GM12872 (cell line): Measurements from ENCODE around the gene ATP8B3.

Source experiments
- TF ChIP-seq, protein P1 (sequence below): IDR thresholded peaks from 3 replicates; pipeline ENCODE4 v1.5.1; 2011; ENCODE audit warnings: low read depth, mild to moderate bottlenecking, low read length, moderate library complexity; ENCODE audit not compliant: insufficient read depth

The ATP8B3 gene

DNA sequence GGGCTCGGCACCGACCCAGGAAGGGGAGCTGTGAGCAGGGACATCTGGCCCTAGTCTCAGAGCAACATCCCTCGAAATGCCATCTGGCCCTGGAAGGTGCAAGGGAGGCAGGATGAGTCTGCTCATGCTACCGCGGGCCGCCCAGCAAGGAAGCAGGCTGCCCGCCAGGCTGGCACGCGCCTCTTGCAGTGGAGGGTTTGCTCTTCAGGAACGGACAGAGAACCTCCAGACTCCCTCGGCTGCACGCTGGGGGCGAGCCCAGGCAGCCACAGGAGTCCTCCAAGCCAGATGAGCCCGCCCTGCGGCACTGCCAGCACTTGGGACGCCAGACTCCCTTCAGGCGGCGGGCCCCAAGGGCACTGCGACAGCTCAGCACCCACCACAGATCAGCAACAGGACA, 10.1 kb upstream of the ATP8B3 start:
- TF ChIP-seq, protein P1, sequence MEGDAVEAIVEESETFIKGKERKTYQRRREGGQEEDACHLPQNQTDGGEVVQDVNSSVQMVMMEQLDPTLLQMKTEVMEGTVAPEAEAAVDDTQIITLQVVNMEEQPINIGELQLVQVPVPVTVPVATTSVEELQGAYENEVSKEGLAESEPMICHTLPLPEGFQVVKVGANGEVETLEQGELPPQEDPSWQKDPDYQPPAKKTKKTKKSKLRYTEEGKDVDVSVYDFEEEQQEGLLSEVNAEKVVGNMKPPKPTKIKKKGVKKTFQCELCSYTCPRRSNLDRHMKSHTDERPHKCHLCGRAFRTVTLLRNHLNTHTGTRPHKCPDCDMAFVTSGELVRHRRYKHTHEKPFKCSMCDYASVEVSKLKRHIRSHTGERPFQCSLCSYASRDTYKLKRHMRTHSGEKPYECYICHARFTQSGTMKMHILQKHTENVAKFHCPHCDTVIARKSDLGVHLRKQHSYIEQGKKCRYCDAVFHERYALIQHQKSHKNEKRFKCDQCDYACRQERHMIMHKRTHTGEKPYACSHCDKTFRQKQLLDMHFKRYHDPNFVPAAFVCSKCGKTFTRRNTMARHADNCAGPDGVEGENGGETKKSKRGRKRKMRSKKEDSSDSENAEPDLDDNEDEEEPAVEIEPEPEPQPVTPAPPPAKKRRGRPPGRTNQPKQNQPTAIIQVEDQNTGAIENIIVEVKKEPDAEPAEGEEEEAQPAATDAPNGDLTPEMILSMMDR = no peak

DNA sequence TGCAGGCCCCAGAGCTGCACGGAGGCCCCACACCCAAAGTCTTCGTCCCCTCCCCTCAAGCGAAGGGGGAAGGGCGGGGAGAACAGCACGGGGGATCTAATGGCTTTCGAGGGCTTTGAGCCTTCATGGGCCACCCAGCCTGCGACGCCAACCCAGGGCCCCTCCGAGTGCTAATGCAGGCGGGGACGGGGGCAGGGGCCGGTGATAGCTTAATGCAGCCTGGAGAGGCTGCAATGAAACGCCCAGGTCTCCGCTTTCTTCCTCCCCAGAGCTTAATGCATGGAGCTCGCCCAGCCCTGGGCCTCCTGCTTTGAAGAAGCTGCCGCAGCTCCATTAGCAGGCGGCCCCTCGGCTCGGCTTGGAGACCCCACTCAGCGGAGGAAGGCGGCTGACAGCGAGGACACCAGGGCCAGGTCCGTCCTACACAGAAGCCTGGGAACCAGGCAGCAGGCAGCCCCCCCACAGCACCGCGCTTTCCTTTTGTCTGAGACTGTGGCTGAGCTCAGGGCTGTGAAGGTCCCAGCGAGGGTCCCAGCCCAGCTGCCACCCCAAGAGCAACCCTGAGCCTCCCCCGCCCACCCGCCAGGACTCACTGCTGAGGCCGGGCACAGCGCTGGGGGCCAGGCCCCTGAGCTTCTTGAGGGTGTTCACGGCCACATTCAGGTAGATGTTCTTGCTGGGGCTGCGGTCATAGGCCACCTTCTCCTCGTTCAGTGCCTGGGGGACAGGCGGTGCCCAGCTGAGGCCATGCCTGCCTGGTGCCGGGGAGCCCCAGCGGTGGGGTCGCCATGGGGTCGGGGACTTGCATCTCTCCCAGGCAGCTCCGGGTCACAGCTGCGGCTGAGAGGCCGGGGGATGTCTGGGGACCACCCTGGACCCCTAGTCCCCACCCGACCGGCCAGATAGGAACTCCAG, 7.5 kb upstream of the ATP8B3 start:
- TF ChIP-seq, protein P1 = no peak

DNA sequence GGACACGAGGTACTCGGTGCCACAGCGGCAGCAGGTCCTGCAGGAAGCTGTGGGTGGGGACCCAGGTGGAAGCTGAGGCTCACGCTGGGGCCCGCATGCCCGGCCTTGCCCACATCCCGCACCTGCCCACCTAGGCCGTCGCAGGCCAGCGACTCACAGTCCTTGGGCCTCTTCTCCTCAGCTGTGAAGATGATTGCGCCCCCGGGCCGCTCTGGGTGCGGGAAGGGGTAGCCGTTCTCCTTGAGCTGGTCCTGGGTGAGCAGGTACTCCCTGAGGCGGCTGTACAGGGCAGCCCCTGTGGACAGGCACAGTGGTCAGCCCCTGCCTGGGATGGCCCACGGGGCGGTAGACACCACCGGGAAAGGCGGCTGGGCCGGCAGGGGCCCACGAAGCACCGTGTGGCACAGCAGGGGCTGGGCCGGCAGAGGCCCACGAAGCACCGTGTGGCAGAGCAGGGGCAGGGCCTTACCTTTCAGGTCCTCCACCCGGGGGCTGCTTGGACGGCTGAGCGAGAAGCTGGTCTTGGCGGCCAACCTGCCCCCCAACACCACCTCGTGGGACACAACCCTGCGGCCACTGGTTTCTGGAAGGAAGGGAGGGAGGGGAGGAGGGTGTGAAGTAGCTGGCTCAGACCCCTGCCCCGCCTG, 6.6 kb upstream of the ATP8B3 start:
- TF ChIP-seq, protein P1 = no peak

DNA sequence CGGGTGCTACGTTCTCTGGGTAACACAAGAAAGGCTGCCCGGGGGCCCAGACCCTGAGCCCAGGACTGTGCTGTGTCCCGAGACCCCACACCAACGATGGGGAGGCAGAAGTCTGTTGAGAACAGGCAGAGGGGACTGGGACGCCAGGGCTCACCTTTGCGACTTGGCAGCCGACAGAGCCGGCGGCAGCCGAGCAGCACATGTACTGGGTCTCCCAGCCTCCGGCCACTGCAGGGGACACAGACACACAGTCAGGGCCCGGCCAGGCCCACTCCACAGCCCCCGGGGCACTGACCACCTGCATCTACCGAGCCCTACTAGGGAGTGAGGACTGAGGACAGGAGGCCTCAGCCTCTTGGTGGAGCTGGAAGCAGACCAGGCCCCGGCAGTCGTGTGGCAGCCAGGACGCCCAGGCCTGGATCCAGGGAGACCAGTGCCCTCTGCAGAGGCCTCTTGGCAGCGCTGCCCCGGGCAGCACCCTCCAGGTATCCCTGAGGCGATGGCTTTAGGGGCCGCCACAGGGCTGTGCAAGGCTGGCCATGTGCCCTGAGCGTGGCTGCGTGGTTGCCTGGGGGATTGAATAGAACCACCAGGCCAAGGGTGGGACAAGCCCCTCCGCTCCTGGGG, 5.6 kb upstream of the ATP8B3 start:
- TF ChIP-seq, protein P1 = no peak

DNA sequence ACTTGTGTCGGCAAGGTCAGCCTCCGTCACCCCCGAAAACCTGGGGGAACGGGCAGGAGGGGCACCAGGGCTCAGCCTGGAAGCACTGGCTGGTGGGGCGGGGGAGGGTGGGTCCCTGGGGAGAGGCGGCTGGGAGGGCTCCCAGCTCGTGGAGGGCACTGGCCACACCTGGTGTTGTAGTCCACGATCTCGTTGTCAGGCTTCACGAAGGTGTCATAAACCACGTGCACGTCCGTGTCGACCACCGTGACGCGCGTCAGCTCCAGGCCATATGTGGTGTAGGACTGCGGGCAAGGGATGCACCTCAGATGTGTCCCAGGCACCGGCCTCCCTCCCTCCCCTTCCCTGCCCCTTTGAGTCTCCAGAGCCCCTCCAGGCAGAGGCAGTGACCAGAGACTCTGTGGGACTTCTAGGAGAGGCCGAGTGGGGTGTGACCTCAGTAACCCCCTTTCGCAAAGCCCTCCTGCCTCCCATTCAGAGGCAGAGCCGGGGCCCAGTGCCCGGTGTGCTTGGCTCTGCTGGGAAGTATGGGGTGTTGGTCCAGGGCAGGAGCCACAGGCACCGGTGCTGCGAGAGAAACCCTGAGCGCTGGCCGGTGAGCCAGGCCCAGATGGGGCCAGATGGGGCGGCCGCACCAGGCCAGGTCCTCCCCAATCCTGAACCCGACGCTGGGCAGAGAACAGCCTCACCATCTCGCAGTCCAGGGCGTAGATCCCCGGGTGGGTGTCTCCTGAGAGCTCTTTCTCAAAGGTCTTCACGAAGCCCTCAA, 4.6 kb upstream of the ATP8B3 start:
- TF ChIP-seq, protein P1 = no peak

DNA sequence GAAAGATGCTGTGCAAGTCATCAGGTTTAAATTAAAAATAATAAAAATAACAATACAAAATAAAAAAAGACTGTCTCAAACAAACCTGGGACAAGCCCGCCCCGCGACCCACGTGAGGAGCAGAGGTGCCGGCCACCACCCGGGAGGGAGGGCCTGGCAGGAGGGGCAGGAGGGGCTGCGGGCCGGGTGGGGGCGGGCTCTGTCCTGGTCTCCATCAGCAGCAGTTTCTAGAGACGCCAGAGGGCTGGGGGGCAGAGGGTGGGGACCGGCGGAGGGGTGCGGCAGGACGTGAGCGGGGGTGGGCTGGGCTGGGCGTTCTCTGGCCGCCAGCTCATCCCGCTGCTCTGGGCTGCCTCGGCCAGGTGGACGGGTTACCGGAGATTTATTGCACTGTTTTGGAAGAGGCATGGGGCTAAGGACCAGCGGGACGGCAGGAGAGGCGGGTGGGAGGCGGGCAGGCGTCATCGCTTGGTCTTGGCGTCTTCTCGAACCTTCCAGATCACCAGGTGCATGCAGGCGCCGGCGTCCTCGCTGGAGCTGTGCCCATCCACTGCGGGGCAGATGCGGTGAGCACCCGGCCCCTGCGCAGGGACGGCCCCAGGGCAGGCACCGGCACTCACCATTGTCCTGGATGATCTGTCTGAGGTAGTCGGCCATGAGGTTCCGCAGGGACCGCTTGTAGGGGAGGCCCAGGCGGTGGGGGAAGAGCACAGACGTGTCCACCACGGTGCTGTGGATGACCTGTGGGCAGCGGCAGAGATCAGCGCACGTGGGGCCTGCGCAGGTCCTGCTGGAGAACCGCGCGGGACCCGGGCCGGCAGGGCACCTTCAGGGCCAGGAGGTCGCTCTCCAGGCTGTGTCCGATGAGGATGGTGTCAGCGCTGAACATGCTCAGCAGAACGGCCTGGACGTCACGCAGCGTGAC, 3.8 kb upstream of the ATP8B3 start:
- TF ChIP-seq, protein P1 = no peak
